Liver (tissue), 9 donors: ENCODE results near the gene EMX2. TPM values are rescaled to one million over a fixed set of nuclear protein-coding genes. Genes with fewer than 3 reads are reported as not detected.

Source experiments
- DNase-seq: peaks from one replicate; pipeline ENCODE4 v3.0.0-alpha.2; 2017; ENCODE audit warnings: low spot score
- H3K27ac ChIP-seq, 2 donors: one replicate each; pipeline ENCODE4 v1.7.0; 2013; ENCODE audit warnings: inconsistent platforms in 2 of 2, low read length in 2 of 2, control low read depth in 1 of 2, low read depth in 1 of 2, mild to moderate bottlenecking in 1 of 2
- H3K27me3 ChIP-seq, 4 donors: one replicate each; pipeline versions ENCODE4 v1.6.1 to v1.7.0; 2013; ENCODE audit warnings: low read length in 3 of 4, inconsistent platforms in 1 of 4, mild to moderate bottlenecking in 1 of 4, moderate library complexity in 1 of 4; ENCODE audit not compliant: control insufficient read depth in 4 of 4, insufficient read depth in 4 of 4
- H3K36me3 ChIP-seq, 4 donors: one replicate each; pipeline versions ENCODE4 v1.6.1 to v1.7.0; 2013; ENCODE audit warnings: low read length in 3 of 4, mild to moderate bottlenecking in 3 of 4, low read depth in 1 of 4, moderate library complexity in 1 of 4; ENCODE audit not compliant: control insufficient read depth in 4 of 4, insufficient read depth in 3 of 4
- H3K4me1 ChIP-seq, 4 donors: one replicate each; pipeline versions ENCODE4 v1.6.1 to v1.7.0; 2013; ENCODE audit warnings: low read length in 3 of 4, mild to moderate bottlenecking in 3 of 4, moderate library complexity in 1 of 4; ENCODE audit not compliant: control insufficient read depth in 4 of 4, insufficient read depth in 4 of 4
- H3K4me3 ChIP-seq, 3 donors: one replicate each; pipeline versions ENCODE4 v1.6.1 to v1.7.0; 2013; ENCODE audit warnings: low read length in 3 of 3, control low read depth in 1 of 3, low read depth in 1 of 3, mild to moderate bottlenecking in 1 of 3
- H3K9ac ChIP-seq, 2 donors: one replicate each; pipeline ENCODE4 v1.7.0; 2013; ENCODE audit warnings: low read length in 2 of 2, mild to moderate bottlenecking in 2 of 2, moderate library complexity in 2 of 2, control low read depth in 1 of 2, low read depth in 1 of 2
- H3K9me3 ChIP-seq, 4 donors: one replicate each; pipeline versions ENCODE4 v1.6.1 to v1.7.0; 2013; ENCODE audit warnings: low read length in 3 of 4; ENCODE audit not compliant: control insufficient read depth in 4 of 4
- EGR1 ChIP-seq, 2 donors: IDR thresholded peaks; 2 replicates each; pipeline ENCODE4 v1.6.1; 2016 to 2018; ENCODE audit warnings: antibody characterized with exemption in 2 of 2, low read depth in 2 of 2
- FOXA1 ChIP-seq: IDR thresholded peaks from 2 replicates; pipeline ENCODE4 v1.6.1; 2016; ENCODE audit warnings: antibody characterized with exemption
- FOXA2 ChIP-seq: IDR thresholded peaks from 2 replicates; pipeline ENCODE4 v1.6.1; 2016; ENCODE audit warnings: antibody characterized with exemption
- GABPA ChIP-seq, 2 donors: IDR thresholded peaks in 1 of 2; conservative IDR thresholded peaks in 1 of 2; 2 replicates each; pipeline ENCODE4 v1.6.1; 2016; ENCODE audit warnings: antibody characterized with exemption in 2 of 2, mild to moderate bottlenecking in 1 of 2, moderate library complexity in 1 of 2
- HNF4A ChIP-seq, 2 donors: conservative IDR thresholded peaks; 2 replicates each; pipeline ENCODE4 v1.6.1; 2016; ENCODE audit warnings: antibody characterized with exemption in 2 of 2, mild to moderate bottlenecking in 2 of 2
- HNF4G ChIP-seq: IDR thresholded peaks from 2 replicates; pipeline ENCODE4 v1.6.1; 2016; ENCODE audit warnings: antibody characterized with exemption
- JUND ChIP-seq, 2 donors: IDR thresholded peaks; 2 replicates each; pipeline ENCODE4 v1.6.1; 2016; ENCODE audit warnings: antibody characterized with exemption in 2 of 2
- NR2F2 ChIP-seq: IDR thresholded peaks from 2 replicates; pipeline ENCODE4 v1.6.1; 2016; ENCODE audit warnings: antibody characterized with exemption
- RAD21 ChIP-seq, 2 donors: IDR thresholded peaks; 2 replicates each; pipeline ENCODE4 v1.6.1; 2016; ENCODE audit warnings: antibody characterized with exemption in 2 of 2, mild to moderate bottlenecking in 2 of 2
- SP1 ChIP-seq: IDR thresholded peaks from 2 replicates; pipeline ENCODE4 v1.6.1; 2018; ENCODE audit warnings: antibody characterized with exemption, mild to moderate bottlenecking
- TAF1 ChIP-seq: conservative IDR thresholded peaks from 2 replicates; pipeline ENCODE4 v1.6.1; 2016; ENCODE audit warnings: antibody characterized with exemption, mild to moderate bottlenecking
- WGBS: extraction: QIAGEN DNeasy Blood & Tissue Kit; methylation state at CpG from one replicate; pipeline ENCODE4 v1.1.7; 2013; 5-methylcytosine and 5-hydroxymethylcytosine counted together
- polyA plus RNA-seq, 2 donors: library from polyadenylated mRNA; stranded (reverse) in 1 of 2; unstranded in 1 of 2; fragments of 200-250 nt in 1 of 2; fragments of >200 nt in 1 of 2; fragmentation: Nextera tagmentation in 1 of 2; extraction: Ambion mirVana in 1 of 2; gene quantifications; one replicate each; pipeline versions ENCODE4 v1.2.1 to v1.2.3, GENCODE V29; 2013 to 2015
- total RNA-seq, 2 donors: library from RNA; depleted of rRNA; stranded (reverse); fragments of >200 nt; gene quantifications; one replicate each; pipeline ENCODE4 v1.2.3, GENCODE V29; 2014
- TF ChIP-seq, protein P1 (sequence below): IDR thresholded peaks from 2 replicates; pipeline ENCODE4 v1.6.1; 2016; ENCODE audit warnings: antibody characterized with exemption, mild to moderate bottlenecking
- TF ChIP-seq, protein P2 (sequence below): IDR thresholded peaks from 2 replicates; pipeline ENCODE4 v1.6.1; 2016; ENCODE audit warnings: antibody characterized with exemption
- TF ChIP-seq, protein P3 (sequence below): fragments of 150-350 bp; IDR thresholded peaks from 2 replicates; pipeline ENCODE4 v1.5.1; 2017; ENCODE audit warnings: improper control_type of control experiment, low read depth, low read length; ENCODE audit not compliant: missing input control
- donor health status: healthy.
- donor health status: healthy.
- donor health status: healthy.
- donor health status: healthy.
- donor health status: healthy.

The EMX2 gene
- total and polyA plus RNA-seq, 4 donors, result not detected

DNA sequence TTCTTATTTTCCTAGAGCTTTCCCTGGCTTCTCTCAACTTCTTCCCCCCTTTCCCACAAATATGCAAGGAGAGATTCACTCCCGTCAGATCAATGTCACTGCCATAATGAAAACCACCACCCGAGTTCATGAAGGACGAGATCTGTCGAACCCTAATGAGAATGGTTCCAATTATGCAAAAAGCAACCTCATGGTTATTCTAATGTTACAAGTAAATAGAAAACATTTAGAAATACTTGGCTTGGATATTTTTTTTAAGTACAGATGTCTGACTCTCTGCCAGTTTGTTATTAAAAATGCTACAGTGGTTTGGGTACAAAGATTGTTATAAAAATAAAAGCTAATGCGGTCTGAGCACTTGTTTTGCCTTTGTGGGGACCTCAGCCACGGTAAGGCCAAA, 25.9 kb upstream of the EMX2 start (continued):
- TF ChIP-seq, protein P1, sequence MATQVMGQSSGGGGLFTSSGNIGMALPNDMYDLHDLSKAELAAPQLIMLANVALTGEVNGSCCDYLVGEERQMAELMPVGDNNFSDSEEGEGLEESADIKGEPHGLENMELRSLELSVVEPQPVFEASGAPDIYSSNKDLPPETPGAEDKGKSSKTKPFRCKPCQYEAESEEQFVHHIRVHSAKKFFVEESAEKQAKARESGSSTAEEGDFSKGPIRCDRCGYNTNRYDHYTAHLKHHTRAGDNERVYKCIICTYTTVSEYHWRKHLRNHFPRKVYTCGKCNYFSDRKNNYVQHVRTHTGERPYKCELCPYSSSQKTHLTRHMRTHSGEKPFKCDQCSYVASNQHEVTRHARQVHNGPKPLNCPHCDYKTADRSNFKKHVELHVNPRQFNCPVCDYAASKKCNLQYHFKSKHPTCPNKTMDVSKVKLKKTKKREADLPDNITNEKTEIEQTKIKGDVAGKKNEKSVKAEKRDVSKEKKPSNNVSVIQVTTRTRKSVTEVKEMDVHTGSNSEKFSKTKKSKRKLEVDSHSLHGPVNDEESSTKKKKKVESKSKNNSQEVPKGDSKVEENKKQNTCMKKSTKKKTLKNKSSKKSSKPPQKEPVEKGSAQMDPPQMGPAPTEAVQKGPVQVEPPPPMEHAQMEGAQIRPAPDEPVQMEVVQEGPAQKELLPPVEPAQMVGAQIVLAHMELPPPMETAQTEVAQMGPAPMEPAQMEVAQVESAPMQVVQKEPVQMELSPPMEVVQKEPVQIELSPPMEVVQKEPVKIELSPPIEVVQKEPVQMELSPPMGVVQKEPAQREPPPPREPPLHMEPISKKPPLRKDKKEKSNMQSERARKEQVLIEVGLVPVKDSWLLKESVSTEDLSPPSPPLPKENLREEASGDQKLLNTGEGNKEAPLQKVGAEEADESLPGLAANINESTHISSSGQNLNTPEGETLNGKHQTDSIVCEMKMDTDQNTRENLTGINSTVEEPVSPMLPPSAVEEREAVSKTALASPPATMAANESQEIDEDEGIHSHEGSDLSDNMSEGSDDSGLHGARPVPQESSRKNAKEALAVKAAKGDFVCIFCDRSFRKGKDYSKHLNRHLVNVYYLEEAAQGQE, result no peak
- no peak for TF ChIP-seq HNF4G
- no peak for TF ChIP-seq FOXA1

DNA sequence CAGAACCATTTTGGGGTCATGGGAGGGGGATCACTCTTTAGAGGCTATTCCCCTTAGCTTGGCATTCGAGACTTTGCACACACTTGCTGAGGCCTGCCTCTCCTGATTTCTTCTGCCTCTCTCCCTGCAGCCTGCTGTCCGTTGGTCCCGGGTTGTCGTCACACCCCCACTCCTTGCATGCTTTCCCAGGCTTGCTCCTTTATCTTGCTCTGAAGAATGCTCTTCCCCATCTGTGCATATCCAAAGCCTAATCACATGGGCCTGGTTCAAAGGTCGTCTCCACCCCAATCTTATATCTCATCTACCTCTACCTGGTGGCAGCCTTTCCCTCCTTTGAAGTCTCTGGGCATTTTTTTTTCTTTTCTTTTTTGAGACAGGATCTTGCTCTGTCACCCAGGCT, 24.3 kb upstream of the EMX2 start:
- Histone ChIP-seq H3K27ac (no peak overlapping the region), H3K4me1 (no peaks in the 10 kb centered on the region), H3K27me3 (peaks cover 0 to 9% (median 0%) of the 10 kb centered on the region in 4 donors), H3K4me3 (no peak overlapping the region), H3K9me3 (no peaks in the 10 kb centered on the region), H3K36me3 (no peaks in the 10 kb centered on the region), H3K9ac (no peak overlapping the region)
- WGBS, result 43% methylated on average over 5 of the region's 5 CpGs
- DNase-seq, result no peak
- TF ChIP-seq, protein P2, sequence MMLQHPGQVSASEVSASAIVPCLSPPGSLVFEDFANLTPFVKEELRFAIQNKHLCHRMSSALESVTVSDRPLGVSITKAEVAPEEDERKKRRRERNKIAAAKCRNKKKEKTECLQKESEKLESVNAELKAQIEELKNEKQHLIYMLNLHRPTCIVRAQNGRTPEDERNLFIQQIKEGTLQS, result no peak
- TF ChIP-seq JUND (IDR thresholded peaks at IDR 0.05) (no peak), FOXA2 (no peak), TAF1 (no peak), HNF4G (no peak), SP1 (no peak), GABPA (IDR thresholded peaks at IDR 0.05 in 1 of 2, conservative IDR thresholded peaks at IDR 0.05 in 1 of 2) (no peak), EGR1 (IDR thresholded peaks at IDR 0.05; ENCODE audit: low read depth in 2 of 2) (no peak), RAD21 (IDR thresholded peaks at IDR 0.05) (no peak), HNF4A (conservative IDR thresholded peaks at IDR 0.05) (no peak), NR2F2 (no peak)
- TF ChIP-seq, protein P1, result no peak
- TF ChIP-seq, protein P3, sequence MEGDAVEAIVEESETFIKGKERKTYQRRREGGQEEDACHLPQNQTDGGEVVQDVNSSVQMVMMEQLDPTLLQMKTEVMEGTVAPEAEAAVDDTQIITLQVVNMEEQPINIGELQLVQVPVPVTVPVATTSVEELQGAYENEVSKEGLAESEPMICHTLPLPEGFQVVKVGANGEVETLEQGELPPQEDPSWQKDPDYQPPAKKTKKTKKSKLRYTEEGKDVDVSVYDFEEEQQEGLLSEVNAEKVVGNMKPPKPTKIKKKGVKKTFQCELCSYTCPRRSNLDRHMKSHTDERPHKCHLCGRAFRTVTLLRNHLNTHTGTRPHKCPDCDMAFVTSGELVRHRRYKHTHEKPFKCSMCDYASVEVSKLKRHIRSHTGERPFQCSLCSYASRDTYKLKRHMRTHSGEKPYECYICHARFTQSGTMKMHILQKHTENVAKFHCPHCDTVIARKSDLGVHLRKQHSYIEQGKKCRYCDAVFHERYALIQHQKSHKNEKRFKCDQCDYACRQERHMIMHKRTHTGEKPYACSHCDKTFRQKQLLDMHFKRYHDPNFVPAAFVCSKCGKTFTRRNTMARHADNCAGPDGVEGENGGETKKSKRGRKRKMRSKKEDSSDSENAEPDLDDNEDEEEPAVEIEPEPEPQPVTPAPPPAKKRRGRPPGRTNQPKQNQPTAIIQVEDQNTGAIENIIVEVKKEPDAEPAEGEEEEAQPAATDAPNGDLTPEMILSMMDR, result no peak
